A549 (cell line): ENCODE data around the gene SFRP5. TPM values are rescaled to one million over a fixed set of nuclear protein-coding genes. Genes with fewer than 3 reads are reported as not detected.

Source experiments
- ATAC-seq, 2 experiments: fragments of 200-7000 bp in 1 of 2; fragments of >200 bp in 1 of 2; cut with Nextera tagmentation in 1 of 2; cut with Tn5 transposase in 1 of 2; 3 replicates each; pipeline versions ENCODE4 v1.8.0 to v1.9.1; 2018 to 2020; ENCODE audit warnings: mild to moderate bottlenecking in 1 of 2, moderate library complexity in 1 of 2
- CTCF ChIA-PET: fragments of 300-600 bp; sonication (Branson Sonifier 250); formaldehyde crosslinking; extraction: SDS; loops from one replicate; lab custom pipeline; 2021; ENCODE audit warnings: antibody characterized with exemption, inconsistent platforms; lab: Yijun Ruan, JAX
- POLR2A ChIA-PET: fragments of 350-600 bp; formaldehyde crosslinking; extraction: SDS; loops from one replicate; lab custom pipeline; 2021; ENCODE audit warnings: antibody characterized with exemption, inconsistent platforms; lab: Yijun Ruan, JAX
- DNase-seq, 2 experiments: peaks; one replicate each; pipeline versions ENCODE4 v3.0.0 to v3.0.0-alpha.2; 2011 to 2016; ENCODE audit warnings: low read depth in 1 of 2, low spot score in 1 of 2
- FAIRE-seq: peaks from 2 replicates; lab custom pipeline; 2011; peaks lifted over from hg19 to GRCh38; lab: Jason Lieb, UNC
- H3K27ac ChIP-seq, 2 experiments: fragments of >200 bp; sonication (Bioruptor Twin); formaldehyde crosslinking; 3 replicates each; pipeline ENCODE4 v1.5.1; 2016 to 2017
- H3K4me1 ChIP-seq: fragments of >200 bp; sonication (Bioruptor Twin); formaldehyde crosslinking; 3 replicates; pipeline ENCODE4 v1.6.1; 2016
- H3K4me2 ChIP-seq: fragments of >200 bp; sonication (Bioruptor Twin); formaldehyde crosslinking; 3 replicates; pipeline ENCODE4 v1.6.1; 2016
- H3K4me3 ChIP-seq: fragments of >200 bp; sonication (Bioruptor Twin); formaldehyde crosslinking; 3 replicates; pipeline ENCODE4 v1.5.1; 2016
- H3K9me3 ChIP-seq: fragments of >200 bp; sonication (Bioruptor Twin); formaldehyde crosslinking; 3 replicates; pipeline ENCODE4 v1.6.1; 2016
- CHD4 ChIP-seq: fragments of 200-600 bp; sonication (generic); IDR thresholded peaks from 2 replicates; pipeline ENCODE4 v1.6.1; 2016; ENCODE audit warnings: antibody characterized with exemption, mild to moderate bottlenecking, borderline replicate concordance
- CTCF ChIP-seq: fragments of >200 bp; sonication (Bioruptor Twin); formaldehyde crosslinking; IDR thresholded peaks from 3 replicates; pipeline ENCODE4 v1.5.1; 2016
- EHMT2 ChIP-seq: fragments of 200-600 bp; sonication (generic); IDR thresholded peaks from 2 replicates; pipeline ENCODE4 v1.6.1; 2016; ENCODE audit warnings: antibody characterized with exemption, low read depth, mild to moderate bottlenecking, moderate library complexity
- ELK1 ChIP-seq: fragments of 150-350 bp; IDR thresholded peaks from 2 replicates; pipeline ENCODE4 v1.6.1; 2014; ENCODE audit warnings: low read depth, mild to moderate bottlenecking, low read length
- EP300 ChIP-seq, 2 experiments: fragments of >200 bp; sonication (Bioruptor Twin); formaldehyde crosslinking; IDR thresholded peaks; 2 replicates in 1 of 2; 3 replicates in 1 of 2; pipeline ENCODE4 v1.6.1; 2016 to 2017
- GATA3 ChIP-seq: IDR thresholded peaks from 2 replicates; pipeline ENCODE4 v1.6.1; 2012; ENCODE audit warnings: borderline replicate concordance
- HOXA7 ChIP-seq: fragments of 250-450 bp; sonication (Bioruptor Pico); IDR thresholded peaks from 2 replicates; pipeline ENCODE4 v1.5.0; 2020; ENCODE audit warnings: mild to moderate bottlenecking, moderate library complexity
- HOXB13 ChIP-seq: fragments of 250-450 bp; sonication (Bioruptor Pico); IDR thresholded peaks from 2 replicates; pipeline ENCODE4 v1.5.0; 2020; ENCODE audit warnings: low read depth, mild to moderate bottlenecking, moderate library complexity
- JUNB ChIP-seq: fragments of >200 bp; sonication (Bioruptor Twin); formaldehyde crosslinking; IDR thresholded peaks from 2 replicates; pipeline ENCODE4 v1.6.1; 2016
- MAFK ChIP-seq: fragments of 450-650 bp; IDR thresholded peaks from 2 replicates; pipeline ENCODE4 v1.6.1; 2014; ENCODE audit not compliant: partially characterized antibody
- PBX3 ChIP-seq: IDR thresholded peaks from 2 replicates; pipeline ENCODE4 v1.6.1; 2012
- PHF8 ChIP-seq: fragments of 200-600 bp; sonication (generic); IDR thresholded peaks from 2 replicates; pipeline ENCODE4 v1.6.1; 2016; ENCODE audit warnings: low read depth, mild to moderate bottlenecking, antibody characterized with exemption, moderate library complexity, borderline replicate concordance
- POLR2AphosphoS2 ChIP-seq: conservative IDR thresholded peaks from 2 replicates; pipeline ENCODE4 v1.6.1; 2012; ENCODE audit warnings: low read length, improper control_type of control experiment, inconsistent platforms
- RARB ChIP-seq: fragments of 250-450 bp; sonication (Bioruptor Pico); IDR thresholded peaks from 2 replicates; pipeline ENCODE4 v1.8.0; 2021; ENCODE audit warnings: mild to moderate bottlenecking, moderate library complexity
- RFX5 ChIP-seq: fragments of 450-650 bp; IDR thresholded peaks from 2 replicates; pipeline ENCODE4 v1.7.1; 2014; ENCODE audit warnings: antibody characterized with exemption, mild to moderate bottlenecking, moderate library complexity
- SMC3 ChIP-seq: fragments of >200 bp; sonication (Bioruptor Twin); formaldehyde crosslinking; IDR thresholded peaks from 3 replicates; pipeline ENCODE4 v1.6.1; 2018; ENCODE audit warnings: inconsistent platforms
- ZC3H11A ChIP-seq: fragments of 450-650 bp; IDR thresholded peaks from 2 replicates; pipeline ENCODE4 v1.6.1; 2014; ENCODE audit warnings: antibody characterized with exemption, mild to moderate bottlenecking
- WGBS: methylation state at CpG from one replicate; pipeline ENCODE4 v1.1.6; 2017; ENCODE audit errors: missing lambda C conversion rate; 5-methylcytosine and 5-hydroxymethylcytosine counted together
- polyA minus RNA-seq: library from RNA; depleted of rRNA, polyadenylated mRNA; stranded (reverse); fragments of >200 nt; gene quantifications from 2 replicates; pipeline ENCODE4 v1.2.3, GENCODE V29; 2011; rRNA and poly(A)+ RNA removed
- polyA plus RNA-seq, 4 experiments: library from polyadenylated mRNA; depleted of rRNA in 3 of 4; stranded (reverse); fragments of >200 nt; fragmentation: RNase III in 1 of 4; extraction: RNeasy Plus Mini Kit Qiagen cat#74134 plus additional on column Dnase treatment in 1 of 4; gene quantifications; 2 replicates in 3 of 4; 3 replicates in 1 of 4; pipeline ENCODE4 v1.2.3, GENCODE V29; 2011 to 2017

The SFRP5 gene
- 0.50 and 0.79 TPM in 2 replicates for polyA plus RNA-seq (2011; rRNA removed)
- polyA plus RNA-seq (2012; cell fraction: cytosol; rRNA removed) = 1.0 and 1.3 TPM in 2 replicates
- polyA plus RNA-seq (2012; cell fraction: nucleus; rRNA removed) = 1.2 TPM in 2 replicates
- 0.83 to 1.3 TPM (median 1.2 TPM) in 3 replicates for polyA plus RNA-seq (2017; fragmentation: RNase III; extraction: RNeasy Plus Mini Kit Qiagen cat#74134 plus additional on column Dnase treatment)
- 0.29 and 0.37 TPM in 2 replicates for polyA minus RNA-seq

- ATAC-seq = peak in 1 of 2 experiments; percentile 3; a peak in 3 of 6 replicates
These were observed at the start of gene SFRP5 for GRCh38 chr10:97771913-97772823. Gene SFRP5 (minus strand): TSS chr10:97771999. CDS start chr10:97771833, 166 bp downstream.

GRCh38 chr10:97820096-97820704 lies 48.4 kb upstream of the SFRP5 start:
- Histone ChIP-seq H3K27ac (no peak overlapping the region), H3K4me3 (no peak overlapping the region), H3K4me1 (peaks cover 15% of the 10 kb centered on the region), H3K9me3 (no peaks in the 10 kb centered on the region), H3K4me2 (no peak overlapping the region)
- DNase-seq = no peak
- no peak for TF ChIP-seq HOXA7 (CRISPR knock-in tag)
- no peak for TF ChIP-seq PBX3
- no peak for TF ChIP-seq PHF8
- TF ChIP-seq CHD4 = no peak
- peak; percentile 59 for TF ChIP-seq MAFK
- no peak for TF ChIP-seq SMC3
- TF ChIP-seq RFX5 = no peak
- no peak for TF ChIP-seq HOXB13
- TF ChIP-seq ELK1 = no peak
- FAIRE-seq = no peak
- ATAC-seq = no peak
- WGBS = 86% methylated on average over 8 of the region's 8 CpGs
- ChIA-PET POLR2A (no interaction called here), CTCF (interaction anchor here (0.6 to 2.2 kb wide), 4 partner anchors 8 to 208 kb away, joined by 3 to 7 read pairs (median 6); no protein-coding TSS in a partner anchor)

More at GRCh38 chr10:97771913-97772823, at the start of gene SFRP5:
- 61% methylated on average over 27 of the region's 44 CpGs for WGBS
- ChIA-PET CTCF (interaction anchor here (0.7 to 11.6 kb wide), 13 partner anchors 11 to 274 kb away, joined by 3 to 82 read pairs (median 4); no protein-coding TSS in a partner anchor), POLR2A (no interaction called here)
- FAIRE-seq (peak; percentile 18), DNase-seq (no peak)
- TF ChIP-seq ZC3H11A (no peak), EHMT2 (no peak), JUNB (no peak), EP300 (IDR thresholded peaks at IDR 0.05) (no peak), GATA3 (no peak), CTCF (no peak), POLR2AphosphoS2 (no peak), ELK1 (no peak), RARB (CRISPR knock-in tag) (no peak)
- Histone ChIP-seq H3K4me2 (peak within 1 kb of the TSS; percentile 96), H3K9me3 (no peaks in the 10 kb centered on the region), H3K4me3 (peak within 1 kb of the TSS; percentile 50), H3K4me1 (peaks cover 4% of the 10 kb centered on the region; the same call in 2 of the 3 replicates), H3K27ac (peak within 1 kb of the TSS; percentile 19 to 70; a peak in 2 of 6 replicates)
